B cell (primary cell): Measurements from ENCODE around the gene MPC2. TPM values are rescaled to one million over a fixed set of nuclear protein-coding genes. Genes with fewer than 3 reads are reported as not detected.

Experiments
- ATAC-seq: fragments of 200-7000 bp; cut with Tn5 transposase; one replicate; pipeline ENCODE4 v1.10.0; 2021; ENCODE audit warnings: low read depth, mild to moderate bottlenecking, moderate number of reproducible peaks, moderate library complexity
- CTCF ChIA-PET: fragments of 350-600 bp; sonication (Branson Sonifier 250); formaldehyde crosslinking; loops from one replicate; lab custom pipeline; 2021; ENCODE audit warnings: antibody characterized with exemption, inconsistent platforms; lab: Charles Lee
- POLR2A ChIA-PET: fragments of 350-600 bp; sonication (Branson Sonifier 250); formaldehyde crosslinking; loops from one replicate; lab custom pipeline; 2021; ENCODE audit warnings: antibody characterized with exemption; lab: Charles Lee
- DNase-seq: peaks from one replicate; pipeline ENCODE4 v3.0.0; 2013
- H2AFZ ChIP-seq: 2 replicates; pipeline ENCODE4 v1.6.1; 2012; ENCODE audit warnings: mild to moderate bottlenecking, low read depth, low read length; ENCODE audit not compliant: insufficient read depth, poor library complexity, severe bottlenecking
- H3K27ac ChIP-seq, 2 donors: 1 replicate in 1 of 2; 2 replicates in 1 of 2; pipeline ENCODE4 v1.5.1; 2012 to 2013; ENCODE audit warnings: low read length in 2 of 2, mild to moderate bottlenecking in 2 of 2, moderate library complexity in 1 of 2
- H3K27me3 ChIP-seq, 4 experiments: fragments of 200-600 bp in 1 of 4; sonication (generic) in 1 of 4; replicated peaks in 1 of 4; 1 replicate in 2 of 4; 2 replicates in 2 of 4; pipeline versions ENCODE4 v1.6.1 to v1.7.0; 2013 to 2016; ENCODE audit warnings: low read length in 3 of 4, mild to moderate bottlenecking in 2 of 4, mixed read lengths in 1 of 4, moderate library complexity in 1 of 4; ENCODE audit not compliant: insufficient read depth in 4 of 4, control insufficient read depth in 3 of 4; ENCODE audit errors: control extremely low read depth in 1 of 4
- H3K36me3 ChIP-seq, 2 experiments: replicated peaks in 1 of 2; 1 replicate in 1 of 2; 2 replicates in 1 of 2; pipeline versions ENCODE4 v1.6.1 to v1.7.1; 2013; ENCODE audit warnings: low read length in 1 of 2; ENCODE audit not compliant: insufficient read depth in 2 of 2, control insufficient read depth in 1 of 2; ENCODE audit errors: control extremely low read depth in 1 of 2, extremely low read depth in 1 of 2
- H3K4me1 ChIP-seq, 2 donors: fragments of 200-600 bp in 1 of 2; sonication (generic) in 1 of 2; 1 replicate in 1 of 2; 2 replicates in 1 of 2; pipeline versions ENCODE4 v1.5.1 to v1.6.1; 2013 to 2017; ENCODE audit warnings: low read length in 2 of 2; ENCODE audit not compliant: control insufficient read depth in 2 of 2, insufficient read depth in 2 of 2
- H3K4me2 ChIP-seq: replicated peaks from 2 replicates; pipeline ENCODE3; 2012; ENCODE audit warnings: mild to moderate bottlenecking, low read depth, low read length; ENCODE audit not compliant: poor library complexity, severe bottlenecking
- H3K4me3 ChIP-seq, 5 experiments: fragments of 200-600 bp in 1 of 5; sonication (generic) in 1 of 5; 1 replicate in 3 of 5; 2 replicates in 2 of 5; pipeline versions ENCODE4 v1.5.1 to v1.7.0; 2011 to 2016; ENCODE audit warnings: low read length in 4 of 5, mild to moderate bottlenecking in 4 of 5, low read depth in 2 of 5, control low read depth in 1 of 5, moderate library complexity in 1 of 5; ENCODE audit not compliant: insufficient read depth in 1 of 5; ENCODE audit errors: control extremely low read depth in 1 of 5, extremely low read depth in 1 of 5
- H3K79me2 ChIP-seq: fragments of 200-600 bp; sonication (generic); one replicate; pipeline ENCODE4 v1.6.0; 2016; ENCODE audit warnings: low read length; ENCODE audit not compliant: control insufficient read depth, insufficient read depth
- H3K9ac ChIP-seq: fragments of 200-600 bp; sonication (generic); 2 replicates; pipeline ENCODE4 v1.6.1; 2017; ENCODE audit warnings: mild to moderate bottlenecking, low read length, moderate library complexity
- H3K9me3 ChIP-seq, 3 donors: one replicate each; pipeline versions ENCODE4 v1.6.1 to v1.7.1; 2013; ENCODE audit warnings: low read length in 2 of 3; ENCODE audit not compliant: control insufficient read depth in 2 of 3, insufficient read depth in 1 of 3; ENCODE audit errors: control extremely low read depth in 1 of 3
- H4K20me1 ChIP-seq: 2 replicates; pipeline ENCODE4 v1.6.0; 2012; ENCODE audit warnings: mild to moderate bottlenecking, low read length; ENCODE audit not compliant: insufficient read depth, control insufficient read depth, poor library complexity, severe bottlenecking
- H3K27ac Mint-ChIP-seq: one replicate; pipeline ENCODE4 v1.8.0; 2021; ENCODE audit warnings: mixed read lengths
- H3K27me3 Mint-ChIP-seq: one replicate; pipeline ENCODE4 v1.8.0; 2021; ENCODE audit warnings: mixed read lengths
- H3K4me1 Mint-ChIP-seq: one replicate; pipeline ENCODE4 v1.8.0; 2021; ENCODE audit warnings: mixed read lengths
- H3K4me3 Mint-ChIP-seq: one replicate; pipeline ENCODE4 v1.8.0; 2021; ENCODE audit warnings: mixed read lengths
- H3K9me3 Mint-ChIP-seq: one replicate; pipeline ENCODE4 v1.8.0; 2022; ENCODE audit warnings: mixed read lengths; ENCODE audit not compliant: insufficient read depth
- CTCF ChIP-seq: fragments of 200-600 bp; IDR thresholded peaks from one replicate; pipeline ENCODE4 v1.8.0; 2022; ENCODE audit warnings: antibody characterized with exemption, mild to moderate bottlenecking
- EZH2 ChIP-seq: IDR thresholded peaks from 2 replicates; pipeline ENCODE4 v1.6.1; 2012; ENCODE audit warnings: borderline replicate concordance, low read depth, mild to moderate bottlenecking, moderate library complexity, low read length; ENCODE audit not compliant: insufficient read depth, poor library complexity, severe bottlenecking
- WGBS: methylation state at CpG from one replicate; pipeline ENCODE4 v1.1.5; 2013; ENCODE audit warnings: missing lambda C conversion rate; ENCODE audit not compliant: insufficient coverage; 5-methylcytosine and 5-hydroxymethylcytosine counted together
- intact Hi-C: fragments of 100-400 bp; cut with micrococcal nuclease; formaldehyde crosslinking; loops from one replicate; pipeline ENCODE4 v1.10.0; 2022
- polyA plus RNA-seq: library from polyadenylated mRNA; depleted of rRNA; stranded (reverse); fragments of >200 nt; gene quantifications from 2 replicates; pipeline ENCODE4 v1.2.3, GENCODE V29; 2012
- total RNA-seq, 2 donors: library from RNA; stranded (reverse); fragments of 120-200 nt in 1 of 2; gene quantifications; 1 replicate in 1 of 2; 2 replicates in 1 of 2; pipeline versions ENCODE4 v1.2.3 to v1.2.4, GENCODE V29; 2013 to 2022

Gene MPC2
- total and polyA plus RNA-seq, 2 donors (not counting 1 experiment from before 2014, with no cell fraction given) = 16.4 to 17.5 TPM

- no peaks in the 10 kb centered on the region for H4K20me1 ChIP-seq
- Mint-ChIP-seq H3K4me3 (no peak overlapping the region), H3K9me3 (peaks cover 5% of the 10 kb centered on the region), H3K4me1 (no peaks in the 10 kb centered on the region), H3K27me3 (peaks cover 3% of the 10 kb centered on the region), H3K27ac (no peak overlapping the region)
- H3K27ac ChIP-seq = no peak overlapping the region
- H3K79me2 ChIP-seq = no peaks in the 10 kb centered on the region
- H3K4me2 ChIP-seq = no peak overlapping the region
- TF ChIP-seq CTCF = no peak
- no peak for TF ChIP-seq EZH2
- intact Hi-C loops = no loop called here
- H3K4me1 ChIP-seq = no peaks in the 10 kb centered on the region
- H3K9ac ChIP-seq = no peak overlapping the region
- H3K9me3 ChIP-seq = peaks cover 1 to 12% (median 8%) of the 10 kb centered on the region in 3 donors
- H3K36me3 ChIP-seq = no peaks in the 10 kb centered on the region
- POLR2A ChIA-PET = no interaction called here
- H3K27me3 ChIP-seq = no peaks in the 10 kb centered on the region
- CTCF ChIA-PET = no interaction called here
- DNase-seq (no peak), ATAC-seq (no peak)
- no peak overlapping the region for H2AFZ ChIP-seq
- H3K4me3 ChIP-seq = no peak overlapping the region
Observed at GRCh38 chr1:167905671-167906070, 31.2 kb downstream of the MPC2 start.

GRCh38 chr1:167905182-167905581, 31.7 kb downstream of the MPC2 start:
- Histone ChIP-seq H3K9me3 (peaks cover 1 to 11% (median 8%) of the 10 kb centered on the region in 3 donors), H3K79me2 (no peaks in the 10 kb centered on the region), H3K4me1 (no peaks in the 10 kb centered on the region), H3K9ac (no peak overlapping the region), H3K4me2 (no peak overlapping the region), H4K20me1 (no peaks in the 10 kb centered on the region), H3K27me3 (no peaks in the 10 kb centered on the region), H3K27ac (no peak overlapping the region), H2AFZ (no peak overlapping the region), H3K36me3 (no peaks in the 10 kb centered on the region), H3K4me3 (no peak overlapping the region)
- H3K9me3 Mint-ChIP-seq = peaks cover 3% of the 10 kb centered on the region
- H3K4me1 Mint-ChIP-seq = no peaks in the 10 kb centered on the region
- ATAC-seq = no peak
- H3K4me3 Mint-ChIP-seq = no peak overlapping the region
- no peak overlapping the region for H3K27ac Mint-ChIP-seq
- DNase-seq = no peak
- TF ChIP-seq CTCF (no peak), EZH2 (no peak)
- intact Hi-C loops = no loop called here
- WGBS = 100% methylated on average over 1 of the region's 3 CpGs
- ChIA-PET POLR2A (no interaction called here), CTCF (no interaction called here)
- peaks cover 3% of the 10 kb centered on the region for H3K27me3 Mint-ChIP-seq
